Spleen (tissue), 7 donors: ENCODE results near the gene OXT.

Source experiments
- CTCF ChIP-seq, 11 experiments: fragments of 200-600 bp in 7 of 11; fragments of 450-650 bp in 4 of 11; sonication (generic) in 4 of 11; IDR thresholded peaks in 8 of 11; conservative IDR thresholded peaks in 3 of 11; 1 replicate in 7 of 11; 2 replicates in 4 of 11; pipeline versions ENCODE4 v1.4.0 to v1.8.0; 2016 to 2021; ENCODE audit warnings: antibody characterized with exemption in 11 of 11, inconsistent platforms in 4 of 11, mild to moderate bottlenecking in 1 of 11
- POLR2A ChIP-seq, 3 donors: fragments of 450-650 bp; IDR thresholded peaks; one replicate each; pipeline ENCODE4 v1.5.1; 2017; ENCODE audit warnings: antibody characterized with exemption in 3 of 3, mild to moderate bottlenecking in 1 of 3
- donor health status: DM: no; HTN: no; CAD: no; lungs with moderate emphysema.
- donor health status: DM: no; HTN: no; CAD: no.
- donor health status: DM: no; HTN: no; CAD: no.

- TF ChIP-seq CTCF (IDR thresholded peaks at IDR 0.05 in 8 of 11, conservative IDR thresholded peaks at IDR 0.05 in 3 of 11), result no peak
- TF ChIP-seq POLR2A (IDR thresholded peaks at IDR 0.05), result no peak
These were observed 49.6 kb upstream of the OXT start for GRCh38 chr20:3021777-3022176.
